HG02884 (cell line): ENCODE measurements around the gene ABCG1.

Experiments
- ATAC-seq: cut with Tn5 transposase; IDR thresholded peaks from one replicate; pipeline ENCODE4 v1.9.1; 2021; ENCODE audit warnings: mild to moderate bottlenecking, moderate library complexity; ENCODE audit not compliant: unreplicated experiment

ABCG1 gene

DNA sequence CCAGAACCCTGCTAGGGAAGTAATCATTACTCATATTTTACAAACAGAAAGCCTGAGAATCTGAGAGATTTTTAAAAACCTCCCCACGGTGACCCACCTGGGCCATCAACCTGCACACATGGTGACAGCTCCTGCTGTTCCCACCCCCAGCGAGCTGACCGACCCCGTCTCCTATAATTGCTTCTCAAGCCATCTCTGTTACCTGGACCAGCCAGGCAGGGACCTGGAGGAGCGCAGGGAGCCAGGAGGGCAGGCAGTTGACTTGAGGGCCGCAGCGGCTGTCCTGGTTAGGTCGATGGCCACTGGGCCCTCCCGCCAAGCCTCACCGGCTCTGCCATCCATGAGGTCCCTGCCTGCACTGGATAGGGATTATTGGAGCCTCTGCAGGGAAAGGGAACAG is 124.2 kb downstream of the ABCG1 start:
- ATAC-seq = no peak

DNA sequence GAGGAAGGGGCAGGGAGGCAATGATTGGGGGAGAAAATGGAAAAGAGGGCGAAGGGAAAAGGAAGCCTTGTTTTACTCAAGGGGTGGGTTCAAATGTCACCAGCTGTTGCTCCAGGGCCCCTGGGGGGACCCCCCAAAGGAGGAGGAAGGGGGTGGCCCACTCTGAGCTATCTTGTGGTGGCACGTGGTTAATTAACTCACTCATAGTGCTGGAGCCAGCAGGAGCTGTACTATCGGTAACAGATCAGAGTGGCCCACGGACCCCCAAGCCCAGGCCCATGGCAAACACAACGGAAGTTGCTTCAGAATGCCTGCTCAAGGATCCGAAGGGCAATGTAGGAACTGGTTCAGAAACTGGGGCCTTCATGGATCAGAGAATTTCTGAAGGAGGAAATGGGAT is 124.6 kb downstream of the ABCG1 start:
- ATAC-seq = no peak

DNA sequence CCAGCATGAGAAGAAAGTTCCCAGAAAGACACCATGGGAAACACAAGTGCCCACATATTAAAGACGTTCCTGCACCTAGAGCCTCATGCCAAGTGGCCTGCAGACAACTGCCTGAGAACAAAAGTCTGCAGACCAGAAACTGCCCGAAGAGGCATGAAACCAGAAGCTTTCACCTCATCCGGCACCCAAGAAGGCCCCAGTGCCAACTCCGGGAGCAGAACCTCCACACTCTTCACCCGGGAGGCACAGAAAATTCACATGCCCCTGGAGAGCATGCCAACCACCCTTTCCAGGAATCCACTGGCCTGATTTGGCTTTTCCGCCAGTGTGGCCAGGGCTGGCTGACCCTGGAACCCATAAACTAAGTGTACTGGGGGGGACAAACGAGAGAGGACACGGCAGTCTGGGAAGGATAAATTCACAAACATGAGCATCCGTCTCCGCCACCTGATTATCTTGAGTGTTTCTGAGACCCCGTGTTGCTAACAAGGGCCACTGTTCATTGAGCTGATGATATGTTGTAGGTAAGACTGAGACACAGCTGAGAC is 125.1 kb downstream of the ABCG1 start:
- ATAC-seq = no peak

DNA sequence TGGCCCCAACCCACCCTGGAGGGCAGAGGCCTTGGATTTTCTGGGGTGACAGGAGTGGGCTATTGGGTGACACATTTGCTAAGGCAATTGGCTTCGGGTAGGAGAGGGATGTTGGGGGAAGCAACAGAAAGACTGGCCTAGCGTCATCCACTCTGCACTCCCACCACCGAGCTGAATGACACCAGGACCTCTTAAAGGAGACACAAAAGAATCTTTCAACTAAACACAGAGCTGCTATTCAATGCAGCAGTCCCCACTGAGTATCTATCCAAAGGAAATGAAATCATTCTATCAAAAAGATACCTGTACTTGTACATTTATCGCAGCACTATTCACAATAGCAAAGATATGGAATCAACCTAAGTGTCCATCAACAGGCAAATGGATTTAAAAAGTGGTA is 125.7 kb downstream of the ABCG1 start:
- no peak for ATAC-seq

DNA sequence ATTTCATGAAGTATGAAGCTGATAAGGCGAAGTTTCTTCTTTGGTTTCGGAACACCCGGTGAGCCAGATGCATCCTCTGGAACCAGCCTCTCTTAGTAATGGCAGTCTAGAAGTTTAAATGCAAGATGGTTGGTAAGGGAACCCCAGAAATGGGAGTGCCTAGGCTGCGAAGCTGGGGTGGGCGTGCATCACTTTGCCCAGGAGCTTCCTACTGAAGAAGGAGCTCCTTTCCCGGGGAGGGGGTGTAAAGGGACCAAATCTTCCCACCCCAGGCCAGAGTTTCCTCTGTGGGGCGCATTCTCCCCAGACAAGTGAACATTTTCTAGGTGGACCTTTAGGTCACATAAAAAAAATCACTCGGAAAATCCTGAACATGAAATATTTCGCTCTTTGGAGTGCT is 127.5 kb downstream of the ABCG1 start:
- no peak for ATAC-seq
